T-helper 2 cell treated with Interferon-gamma antibody and Interleukin-4, amounts not matched to agents 100 ng/mL and 5 ng/mL, for 36 hours (primary cell): ENCODE measurements around the gene SH3BP4. TPM values are rescaled to one million over a fixed set of nuclear protein-coding genes. Genes with fewer than 3 reads are reported as not detected.

ENCODE experiments used
- intact Hi-C: fragments of 100-400 bp; cut with micrococcal nuclease; formaldehyde crosslinking; loops from one replicate; pipeline ENCODE4 v1.15.1; 2023
- total RNA-seq: library from RNA; stranded (reverse); gene quantifications from 2 replicates; pipeline ENCODE4 v1.2.3, GENCODE V29; 2022

The SH3BP4 gene
- total RNA-seq, 1 donor from 2014 or later, result not detected

DNA sequence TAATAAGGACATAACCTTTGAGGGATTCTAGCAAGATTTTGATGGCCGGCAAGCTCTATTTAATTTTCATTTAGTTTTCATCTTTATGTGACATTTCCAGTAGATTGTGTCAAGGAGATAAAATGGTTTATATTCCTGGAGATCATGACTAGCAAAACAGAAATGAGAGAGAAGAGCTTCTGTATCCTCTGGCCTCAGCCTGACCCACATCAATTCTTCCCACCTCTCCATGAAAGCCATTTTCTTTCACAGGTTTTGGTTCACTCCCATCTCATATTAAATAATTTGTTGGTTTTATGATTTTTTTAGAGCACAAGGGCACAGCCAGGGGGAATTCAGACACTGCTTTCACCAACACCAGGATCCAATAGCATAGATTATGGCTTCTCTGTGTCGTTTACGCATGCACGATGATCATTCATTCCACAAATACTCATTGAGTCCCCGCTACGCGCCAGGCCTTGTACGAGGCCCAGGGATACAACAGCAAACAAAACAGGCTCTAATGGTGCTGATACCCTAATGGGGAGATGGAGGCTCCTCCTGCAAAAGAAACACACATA is 85.9 kb downstream of the SH3BP4 start:
- intact Hi-C loops, result no loop called here

GRCh38 chr2:235041221-235041917 is 89.6 kb downstream of the SH3BP4 start:
- intact Hi-C loops, result no loop called here

- intact Hi-C loops, result no loop called here
Measured at GRCh38 chr2:235041918-235042575, 90.2 kb downstream of the SH3BP4 start.

GRCh38 chr2:235042576-235043515 is 91.0 kb downstream of the SH3BP4 start:
- intact Hi-C loops, result no loop called here

- intact Hi-C loops, result no loop called here
Measured at GRCh38 chr2:235043762-235044500, 92.1 kb downstream of the SH3BP4 start.

DNA sequence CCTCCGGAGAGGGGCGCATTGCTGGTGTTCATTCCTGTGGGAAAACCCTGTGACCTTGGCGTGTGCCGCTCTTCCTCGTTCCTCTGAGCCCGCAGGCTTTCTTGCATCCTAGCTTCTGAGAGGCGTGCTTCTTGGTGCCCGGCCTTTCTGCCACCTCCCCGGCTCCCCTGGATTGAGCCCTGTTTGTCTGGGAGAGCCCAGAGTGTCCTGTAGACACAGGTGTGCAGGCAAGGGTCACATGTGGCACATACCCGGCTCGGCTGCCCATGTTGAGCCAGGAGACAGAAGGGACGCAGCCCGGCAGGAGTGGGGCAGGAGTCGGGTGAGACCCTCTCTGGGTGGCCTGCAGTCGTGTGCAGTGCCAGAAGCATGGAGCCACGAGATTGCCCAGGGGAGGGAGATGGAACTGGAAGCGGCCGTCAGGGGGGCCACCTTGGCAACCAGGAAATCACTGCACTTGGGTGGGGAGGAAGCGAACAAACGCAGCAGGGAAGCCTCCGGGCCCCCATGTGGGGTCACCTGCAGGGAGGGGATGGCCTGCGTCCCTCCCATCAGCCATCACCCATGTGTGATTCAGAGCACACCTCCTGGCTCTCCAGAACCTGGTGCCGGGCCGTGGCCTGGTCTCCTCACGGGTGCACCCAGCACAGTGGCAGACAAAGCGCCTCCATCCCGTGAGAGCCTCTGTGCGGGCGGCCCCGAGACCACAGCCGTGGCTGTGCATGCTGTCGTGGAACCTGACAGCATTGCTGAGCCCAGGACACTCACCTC is 92.9 kb downstream of the SH3BP4 start:
- intact Hi-C loops, result no loop called here

DNA sequence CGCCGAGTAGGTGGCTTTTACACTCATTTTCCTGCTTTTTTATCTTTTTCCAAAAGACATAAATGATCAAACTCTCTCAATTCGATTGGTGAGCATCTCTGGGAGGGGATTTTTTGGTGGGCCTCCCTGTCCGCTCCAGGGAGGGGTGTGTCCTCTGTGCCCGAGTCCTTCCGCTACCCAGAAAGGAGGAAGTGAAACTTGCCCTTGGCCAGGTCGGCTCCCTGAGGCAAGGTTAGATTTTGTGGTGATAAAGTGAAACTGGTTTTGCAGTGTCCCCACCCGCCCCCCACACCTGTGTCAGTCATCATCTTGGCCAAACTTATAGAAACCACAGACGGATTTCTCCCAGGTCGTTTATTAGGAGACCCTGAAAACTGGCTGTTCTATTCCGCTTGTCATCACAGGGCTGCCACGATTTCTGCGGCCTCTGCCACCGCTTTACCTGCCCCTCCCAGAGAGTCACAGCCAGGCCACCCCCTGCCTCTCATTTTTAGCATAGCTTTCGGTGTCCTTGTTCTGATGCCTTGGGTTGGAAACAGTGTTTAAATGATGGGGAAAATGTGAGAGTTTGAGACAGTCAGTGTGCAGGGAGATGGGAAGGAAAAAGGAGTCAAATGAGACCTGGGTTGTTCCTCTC is 93.6 kb downstream of the SH3BP4 start:
- intact Hi-C loops, result no loop called here

GRCh38 chr2:235045973-235046343 is 94.1 kb downstream of the SH3BP4 start:
- intact Hi-C loops, result no loop called here

GRCh38 chr2:235046589-235046988 is 94.8 kb downstream of the SH3BP4 start:
- intact Hi-C loops, result no loop called here

DNA sequence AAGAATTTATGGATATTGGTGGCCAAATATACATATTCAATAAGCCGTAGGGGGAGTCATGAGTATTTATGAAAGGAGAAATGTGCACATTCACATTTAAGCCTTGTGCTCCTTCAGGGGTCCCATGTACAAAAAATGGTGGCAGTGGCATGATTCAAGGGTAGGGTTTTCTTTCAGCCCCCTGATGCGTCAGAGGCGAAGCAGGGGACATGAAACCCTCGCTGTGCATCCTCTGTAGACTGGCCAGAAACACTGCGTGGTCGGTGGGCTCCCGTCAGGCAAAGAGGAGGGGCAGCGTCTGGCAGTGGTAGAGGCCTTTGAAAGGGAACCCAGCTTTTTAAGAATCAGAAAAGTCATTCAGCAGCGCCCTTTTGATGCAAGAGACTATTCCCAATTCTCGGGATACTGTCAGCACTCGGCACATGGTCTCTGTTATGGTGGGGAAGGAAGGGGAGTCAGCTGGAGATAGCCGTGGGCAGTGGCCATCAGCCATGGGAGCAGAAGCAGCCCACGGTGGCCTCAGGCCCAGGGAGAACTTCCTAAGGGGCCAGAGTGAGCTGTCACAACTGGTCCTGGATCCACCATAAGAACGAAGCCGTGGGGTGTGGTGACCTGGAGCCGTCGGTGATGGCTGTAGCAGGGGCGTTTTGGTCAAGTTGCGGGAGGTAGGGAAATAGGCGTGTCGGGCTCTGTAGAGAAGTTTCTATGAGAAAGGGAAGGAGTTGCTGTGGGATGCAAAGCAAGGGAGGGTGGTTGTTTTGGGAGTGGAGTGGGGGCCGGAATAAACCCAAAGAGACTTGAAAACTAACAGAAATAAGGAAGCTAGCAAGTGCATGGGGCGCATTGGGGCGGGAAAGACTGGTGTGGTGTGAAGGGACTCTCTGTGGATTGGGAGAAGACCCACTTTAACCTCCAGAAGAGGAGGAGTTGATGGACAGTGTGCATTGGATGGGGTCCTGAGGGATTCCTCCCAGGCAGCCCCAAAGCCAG is 95.6 kb downstream of the SH3BP4 start:
- intact Hi-C loops, result no loop called here

GRCh38 chr2:235048549-235048948 is 96.7 kb downstream of the SH3BP4 start:
- intact Hi-C loops, result no loop called here

GRCh38 chr2:235049069-235049468 is 97.3 kb downstream of the SH3BP4 start:
- intact Hi-C loops, result no loop called here

DNA sequence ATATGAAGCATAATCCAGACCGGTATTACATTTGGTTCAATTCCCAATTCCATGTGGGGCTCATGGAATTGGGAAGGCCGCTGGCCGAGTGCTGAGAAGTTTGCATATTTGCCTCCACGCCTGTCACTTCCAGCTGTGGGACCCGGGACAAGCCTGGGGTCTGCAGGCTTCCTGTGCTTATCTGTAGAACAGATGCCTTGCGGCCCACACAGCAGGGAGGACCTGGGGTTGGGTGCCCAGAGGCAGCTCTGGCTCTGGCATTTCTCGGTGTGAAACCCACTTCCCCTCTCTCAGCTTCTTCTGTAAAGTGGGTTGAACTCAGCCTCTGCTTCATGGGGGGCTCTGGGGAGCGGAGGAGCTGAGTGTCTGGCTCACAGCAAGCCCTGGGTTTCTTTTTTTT is 97.9 kb downstream of the SH3BP4 start:
- intact Hi-C loops, result no loop called here

- intact Hi-C loops, result no loop called here
Measured at GRCh38 chr2:235050980-235051351, 99.1 kb downstream of the SH3BP4 start.

- intact Hi-C loops, result no loop called here
Measured at GRCh38 chr2:235051436-235052260, 99.8 kb downstream of the SH3BP4 start.

- intact Hi-C loops, result no loop called here
Measured at GRCh38 chr2:235052514-235053354, 100.9 kb downstream of the SH3BP4 start.

- intact Hi-C loops, result no loop called here
Measured at GRCh38 chr2:235053651-235054050, 101.8 kb downstream of the SH3BP4 start.
